Heart left ventricle (tissue), 16 donors: ENCODE data around the gene TLCD1. TPM values are rescaled to one million over a fixed set of nuclear protein-coding genes. Genes with fewer than 3 reads are reported as not detected.

Source experiments
- ATAC-seq, 4 donors: fragments of 200-7000 bp; cut with Tn5 transposase; one replicate each; pipeline ENCODE4 v1.9.1; 2020 to 2022; ENCODE audit warnings: moderate library complexity in 4 of 4, mild to moderate bottlenecking in 3 of 4, moderate number of reproducible peaks in 1 of 4
- DNase-seq, 5 donors: peaks; one replicate each; pipeline ENCODE4 v3.0.0-alpha.2; 2020
- H3K27ac ChIP-seq, 12 donors: fragments of 200-600 bp; sonication (generic) in 4 of 12; one replicate each; pipeline versions ENCODE4 v1.5.0 to v1.8.0; 2016 to 2022; ENCODE audit warnings: mild to moderate bottlenecking in 2 of 12
- H3K27me3 ChIP-seq, 9 donors: fragments of 200-600 bp; sonication (generic) in 2 of 9; one replicate each; pipeline versions ENCODE4 v1.5.1 to v1.8.0; 2016 to 2022; ENCODE audit warnings: mild to moderate bottlenecking in 3 of 9
- H3K36me3 ChIP-seq, 9 donors: fragments of 200-600 bp; sonication (generic) in 2 of 9; one replicate each; pipeline versions ENCODE4 v1.5.0 to v1.8.0; 2018 to 2022; ENCODE audit warnings: mild to moderate bottlenecking in 2 of 9
- H3K4me1 ChIP-seq, 12 donors: fragments of 200-600 bp; sonication (generic) in 4 of 12; one replicate each; pipeline versions ENCODE4 v1.5.0 to v1.8.0; 2016 to 2022; ENCODE audit warnings: mild to moderate bottlenecking in 3 of 12
- H3K4me3 ChIP-seq, 12 donors: fragments of 200-600 bp; sonication (generic) in 4 of 12; one replicate each; pipeline versions ENCODE4 v1.5.0 to v1.8.0; 2017 to 2022; ENCODE audit warnings: mild to moderate bottlenecking in 9 of 12, moderate library complexity in 4 of 12
- H3K9me3 ChIP-seq, 12 donors: fragments of 200-600 bp; sonication (generic) in 4 of 12; one replicate each; pipeline versions ENCODE4 v1.5.0 to v1.8.0; 2016 to 2022; ENCODE audit warnings: mild to moderate bottlenecking in 1 of 12
- POLR2A ChIP-seq, 2 donors: fragments of 450-650 bp; IDR thresholded peaks; one replicate each; pipeline ENCODE4 v1.6.1; 2017; ENCODE audit warnings: antibody characterized with exemption in 2 of 2, mild to moderate bottlenecking in 2 of 2, moderate library complexity in 2 of 2
- WGBS, 4 donors: extraction: QIAGEN DNeasy Blood & Tissue Kit in 2 of 4; methylation state at CpG; one replicate each; pipeline versions ENCODE4 v1.1.5 to v1.1.7; 2013 to 2018; 5-methylcytosine and 5-hydroxymethylcytosine counted together
- intact Hi-C, 10 donors: fragments of 100-400 bp; cut with DNase I; formaldehyde crosslinking; loops; one replicate each; pipeline versions ENCODE4 v1.11.1 to v1.14.2; 2022
- polyA plus RNA-seq, 2 donors: library from polyadenylated mRNA; stranded (reverse); fragments of 200-250 nt; gene quantifications; one replicate each; pipeline ENCODE4 v1.2.3, GENCODE V29; 2013
- total RNA-seq, 9 donors: library from RNA; depleted of rRNA in 2 of 9; stranded (reverse); fragments of >200 nt in 2 of 9; fragmentation: NEBNext Ultra II Directional in 3 of 9; extraction: Animal tissue kit (Norgen Biotek cat#: 25700) in 3 of 9; gene quantifications; one replicate each; pipeline versions ENCODE4 v1.1.0 to v1.2.4, GENCODE V29; 2016 to 2023
- TF ChIP-seq, protein P1 (sequence below), 12 donors: fragments of 200-600 bp; sonication (generic) in 4 of 12; IDR thresholded peaks; one replicate each; pipeline versions ENCODE4 v1.5.0 to v1.8.0; 2018 to 2022; ENCODE audit warnings: antibody characterized with exemption in 12 of 12, mild to moderate bottlenecking in 5 of 12
- donor health status: ischemic (EF 13 %, LVEDD 7.1; RV severe dilation, severe dysfunction).
- donor health status: healthy with polysubstance abuse.
- donor health status: DM: no; HTN: yes; CAD: no.
- donor health status: DM: no; HTN: no; CAD: no.
- donor health status: ischemic (EF 25% LVEDD 6.9; RV normal size, moderate dysfunction).
- donor health status: ischemic (EF 25% LVEDD 5.7; RV mildly dilated, moderate dysfunction).
- donor health status: healthy.
- donor health status: DM: yes; HTN: yes; CAD: no.
- donor health status: ischemic (EF 35%, LVEDD 5.7; RV mildly dilated, moderate dysfunction).
- donor health status: nonischemic (EF 11% LVEDD 7.7; RV severe dilation, severe dysfunction).
- donor health status: DM: yes; HTN: yes; CAD: no.
- donor health status: PGD.
- donor health status: ischemic (EF 29% LVEDD 5.4; RV normal size, mild dysfunction).
- donor health status: nonischemic (EF 23%, LVEDD 6.1; RV moderate dilation, normal function).

The TLCD1 gene
- total and polyA plus RNA-seq, 11 donors: 0.52 to 11.7 (median 1.8) TPM

DNA sequence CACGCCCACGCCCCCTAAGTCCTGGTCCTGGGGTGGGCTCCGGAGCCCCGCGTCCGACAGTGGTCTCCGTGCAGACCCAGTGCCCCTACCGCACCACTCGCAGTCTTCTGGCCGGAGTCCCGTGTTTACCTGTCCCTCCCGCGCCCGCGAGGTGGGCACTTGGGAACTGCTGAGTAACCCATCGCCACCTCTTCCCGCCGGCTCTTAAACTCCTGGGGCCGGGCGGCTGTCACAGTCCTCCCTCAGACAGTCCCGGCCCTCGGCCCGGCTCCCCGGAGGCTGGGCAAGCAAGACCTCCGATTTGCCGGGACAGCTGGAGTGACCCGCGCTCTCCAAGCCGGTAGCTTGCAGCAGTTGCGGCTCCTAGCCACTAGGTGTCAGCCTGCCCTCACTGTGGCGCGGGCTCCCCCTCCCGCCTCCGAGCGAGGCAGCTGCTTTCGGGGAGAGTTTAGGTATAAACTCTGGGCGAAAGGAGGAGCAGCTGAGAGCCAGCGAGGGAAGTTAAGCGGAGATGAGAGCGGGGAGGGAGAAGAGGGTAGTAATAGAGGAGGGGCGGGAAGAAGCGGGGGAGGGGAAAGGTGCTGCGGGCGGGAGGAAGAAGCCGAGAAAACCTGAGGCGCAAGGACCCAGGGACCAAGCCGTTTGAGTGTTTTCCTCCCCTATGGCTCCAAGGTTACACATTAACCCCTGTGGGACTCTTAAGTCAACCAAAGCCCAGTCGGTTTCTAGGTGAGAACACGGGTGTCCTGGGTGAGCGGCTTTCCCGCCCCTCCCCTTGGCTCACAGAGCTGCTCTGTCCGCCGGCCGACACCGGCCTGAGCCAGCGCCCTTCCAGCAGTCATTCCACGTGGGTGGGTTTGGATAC is 826 bp upstream of the TLCD1 start:
- peaks cover 0 to 34% (median 30%) of the 10 kb centered on the region in 9 donors for H3K36me3 ChIP-seq
- intact Hi-C loops: loop anchor here in 9 of 10 donors (1.0 to 10.0 kb wide), 9 partner anchors 23 to 568 kb away; partner anchors contain the start of genes PHF12 (in 2 of the 9) and NUFIP2 (in 1 of the 9)
- DNase-seq: peak; percentile 91 to 97 (median 92)
- peaks cover 0 to 52% (median 29%) of the 10 kb centered on the region in 12 donors for H3K4me1 ChIP-seq
- H3K27me3 ChIP-seq: peaks cover 0 to 4% (median 0%) of the 10 kb centered on the region in 9 donors
- H3K27ac ChIP-seq: peak overlapping the region in 11 of 12 donors; percentile 21 to 97 (median 63)
- WGBS, 4 donors: 0 to 1% (median 0%) methylated on average over 26 to 57 of the region's 57 CpGs
- H3K9me3 ChIP-seq: no peaks in the 10 kb centered on the region
- peak; percentile 70 to 78 (median 73) for ATAC-seq
- H3K4me3 ChIP-seq: peak overlapping the region; percentile 49 to 90 (median 82)
- TF ChIP-seq, protein P1, sequence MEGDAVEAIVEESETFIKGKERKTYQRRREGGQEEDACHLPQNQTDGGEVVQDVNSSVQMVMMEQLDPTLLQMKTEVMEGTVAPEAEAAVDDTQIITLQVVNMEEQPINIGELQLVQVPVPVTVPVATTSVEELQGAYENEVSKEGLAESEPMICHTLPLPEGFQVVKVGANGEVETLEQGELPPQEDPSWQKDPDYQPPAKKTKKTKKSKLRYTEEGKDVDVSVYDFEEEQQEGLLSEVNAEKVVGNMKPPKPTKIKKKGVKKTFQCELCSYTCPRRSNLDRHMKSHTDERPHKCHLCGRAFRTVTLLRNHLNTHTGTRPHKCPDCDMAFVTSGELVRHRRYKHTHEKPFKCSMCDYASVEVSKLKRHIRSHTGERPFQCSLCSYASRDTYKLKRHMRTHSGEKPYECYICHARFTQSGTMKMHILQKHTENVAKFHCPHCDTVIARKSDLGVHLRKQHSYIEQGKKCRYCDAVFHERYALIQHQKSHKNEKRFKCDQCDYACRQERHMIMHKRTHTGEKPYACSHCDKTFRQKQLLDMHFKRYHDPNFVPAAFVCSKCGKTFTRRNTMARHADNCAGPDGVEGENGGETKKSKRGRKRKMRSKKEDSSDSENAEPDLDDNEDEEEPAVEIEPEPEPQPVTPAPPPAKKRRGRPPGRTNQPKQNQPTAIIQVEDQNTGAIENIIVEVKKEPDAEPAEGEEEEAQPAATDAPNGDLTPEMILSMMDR (IDR thresholded peaks at IDR 0.05): peak in 11 of 12 donors; percentile 99 to 100 (median 99)
- peak in 1 of 2 donors; percentile 3 for TF ChIP-seq POLR2A (IDR thresholded peaks at IDR 0.05)

DNA sequence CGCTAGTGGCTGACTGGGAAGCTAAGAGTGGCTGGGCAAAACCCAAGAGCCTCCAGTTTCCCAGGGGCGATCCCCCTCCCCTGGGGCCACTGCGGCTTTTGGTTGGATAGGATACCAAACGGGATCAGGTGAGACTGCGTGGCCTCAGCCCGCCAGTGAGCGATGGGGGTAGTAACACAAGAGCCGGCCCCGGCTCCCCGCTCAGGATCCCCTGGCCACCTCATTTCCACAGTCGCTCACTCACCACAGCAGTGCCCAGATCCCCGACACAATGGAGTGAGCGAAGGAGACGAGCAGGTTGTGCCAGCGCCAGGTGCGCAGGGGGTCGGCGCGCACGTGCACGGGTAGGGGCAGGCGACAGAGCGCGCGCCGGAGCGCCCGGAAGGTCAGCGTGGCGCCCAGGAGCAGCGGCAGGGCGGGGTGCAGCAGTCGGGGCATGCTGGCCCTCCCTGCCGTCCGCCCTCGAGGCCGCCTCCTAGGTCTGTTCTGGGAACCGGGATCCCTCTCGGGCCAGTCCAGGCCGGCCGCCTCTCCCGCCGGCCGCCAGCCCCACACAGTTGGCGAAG is 290 bp downstream of the TLCD1 start:
- intact Hi-C loops: loop anchor here in 9 of 10 donors (1.0 to 10.0 kb wide), 9 partner anchors 25 to 569 kb away; partner anchors contain the start of genes PHF12 (in 2 of the 9) and NUFIP2 (in 1 of the 9)
- TF ChIP-seq, protein P1 (IDR thresholded peaks at IDR 0.05): no peak
- no peak for TF ChIP-seq POLR2A (IDR thresholded peaks at IDR 0.05)
- H3K27ac ChIP-seq: peak overlapping the region in 10 of 12 donors; percentile 22 to 71 (median 54)
- WGBS, 4 donors: 2 to 9% (median 3%) methylated on average over 4 to 45 of the region's 45 CpGs
- H3K4me3 ChIP-seq: peak overlapping the region in 11 of 12 donors; percentile 28 to 90 (median 83)
- H3K36me3 ChIP-seq: peaks cover 0 to 44% (median 41%) of the 10 kb centered on the region in 9 donors
- H3K9me3 ChIP-seq: no peaks in the 10 kb centered on the region
- H3K4me1 ChIP-seq: peaks cover 0 to 63% (median 40%) of the 10 kb centered on the region in 12 donors
- peaks cover 0 to 4% (median 0%) of the 10 kb centered on the region in 9 donors for H3K27me3 ChIP-seq
- DNase-seq (peak; percentile 40 to 71 (median 66)), ATAC-seq (peak in 2 of 4 donors; percentile 0 to 43)

DNA sequence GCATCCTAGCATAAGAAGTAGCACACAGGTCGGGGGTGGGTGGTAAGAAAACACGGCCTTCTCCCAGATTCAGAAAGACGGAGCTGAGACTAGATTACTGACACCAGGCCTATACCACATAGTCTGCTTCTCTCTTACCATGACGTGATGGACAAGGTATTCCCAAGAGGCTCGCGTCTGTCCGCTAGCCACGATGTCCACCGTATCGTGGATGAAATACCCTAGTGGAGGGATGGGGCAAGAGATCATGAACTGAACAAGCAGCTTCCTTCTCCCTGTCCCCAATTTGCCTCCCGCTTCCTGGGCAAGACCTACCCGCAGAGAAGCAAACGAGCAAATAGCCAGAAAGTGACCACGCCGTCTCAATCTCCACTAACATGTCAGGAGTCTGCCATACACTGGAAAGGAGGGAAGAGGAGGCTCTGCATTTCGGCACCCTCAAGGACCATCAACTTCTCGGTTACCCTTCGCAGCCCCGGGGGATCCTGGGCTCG is 820 bp downstream of the TLCD1 start:
- Histone ChIP-seq H3K4me3 (peak overlapping the region in 9 of 12 donors; percentile 69 to 90 (median 83)), H3K4me1 (peaks cover 0 to 67% (median 44%) of the 10 kb centered on the region in 12 donors), H3K9me3 (no peaks in the 10 kb centered on the region), H3K27me3 (peaks cover 0 to 4% (median 0%) of the 10 kb centered on the region in 9 donors), H3K36me3 (peaks cover 0 to 48% (median 41%) of the 10 kb centered on the region in 9 donors), H3K27ac (peak overlapping the region in 8 of 12 donors; percentile 2 to 71 (median 59))
- no peak for DNase-seq
- 31 to 38% (median 38%) methylated on average over 19 to 20 of the region's 20 CpGs for WGBS, 4 donors
- intact Hi-C loops: loop anchor here in 5 of 10 donors (5.0 to 10.0 kb wide), 6 partner anchors 190 to 570 kb away; partner anchors contain the start of genes PHF12 (in 2 of the 5) and NUFIP2 (in 1 of the 5)
- TF ChIP-seq, protein P1 (IDR thresholded peaks at IDR 0.05): no peak
- TF ChIP-seq POLR2A (IDR thresholded peaks at IDR 0.05): no peak
- no peak for ATAC-seq
